ENCODE measurements around the gene IPO4.

- TF ChIP-seq ZNF513 (tag by site-specific recombination; IDR thresholded peaks at IDR 0.05) (no peak), ZBTB11 (tag by site-specific recombination; conservative IDR thresholded peaks at IDR 0.05; ENCODE audit: low read depth) (no peak)
Observed at GRCh38 chr14:24190416-24190815, 1.8 kb upstream of the IPO4 start.
